HG03039 (cell line): ENCODE measurements around the gene TPRN.

ENCODE experiments used
- ATAC-seq: cut with Tn5 transposase; IDR thresholded peaks from one replicate; pipeline ENCODE4 v1.9.1; 2021; ENCODE audit warnings: mild to moderate bottlenecking, moderate library complexity; ENCODE audit not compliant: unreplicated experiment

The TPRN gene

DNA sequence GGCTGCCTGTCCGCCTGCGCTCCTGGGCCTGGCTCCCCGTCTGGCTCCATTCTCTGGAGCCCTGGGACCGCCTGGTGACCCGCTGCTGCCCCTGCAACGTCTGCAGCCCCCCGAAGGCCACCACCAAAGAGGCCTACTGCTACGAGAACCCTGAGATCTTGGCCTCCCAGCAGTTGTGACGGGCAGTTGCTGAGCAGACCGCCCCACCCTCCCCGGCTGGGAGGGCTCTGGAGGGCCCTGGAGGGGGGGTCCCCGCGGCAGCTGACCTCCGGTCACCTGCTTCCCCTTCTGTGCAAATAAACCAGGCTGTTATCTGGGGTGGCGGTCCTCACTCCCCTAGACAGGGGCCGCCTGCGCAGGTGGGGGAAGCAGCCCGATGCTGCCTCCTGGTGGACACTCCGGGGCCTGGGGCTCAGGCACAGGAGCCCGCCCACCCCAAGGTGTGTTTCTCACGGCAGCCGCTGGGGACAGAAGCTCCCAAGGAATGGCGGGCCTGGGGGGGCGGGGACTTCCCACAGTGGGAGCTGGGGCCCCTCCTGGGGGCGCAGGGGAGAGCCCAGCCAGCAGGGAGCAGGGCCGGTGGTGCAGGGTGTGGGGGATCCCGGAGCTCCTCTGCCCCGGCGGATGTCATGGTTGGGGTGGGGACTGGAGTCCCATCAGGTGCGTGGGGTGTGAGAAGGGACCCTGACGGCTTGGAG is 35.8 kb upstream of the TPRN start:
- ATAC-seq, result no peak

GRCh38 chr9:137235424-137236237 is 35.1 kb upstream of the TPRN start:
- no peak for ATAC-seq

DNA sequence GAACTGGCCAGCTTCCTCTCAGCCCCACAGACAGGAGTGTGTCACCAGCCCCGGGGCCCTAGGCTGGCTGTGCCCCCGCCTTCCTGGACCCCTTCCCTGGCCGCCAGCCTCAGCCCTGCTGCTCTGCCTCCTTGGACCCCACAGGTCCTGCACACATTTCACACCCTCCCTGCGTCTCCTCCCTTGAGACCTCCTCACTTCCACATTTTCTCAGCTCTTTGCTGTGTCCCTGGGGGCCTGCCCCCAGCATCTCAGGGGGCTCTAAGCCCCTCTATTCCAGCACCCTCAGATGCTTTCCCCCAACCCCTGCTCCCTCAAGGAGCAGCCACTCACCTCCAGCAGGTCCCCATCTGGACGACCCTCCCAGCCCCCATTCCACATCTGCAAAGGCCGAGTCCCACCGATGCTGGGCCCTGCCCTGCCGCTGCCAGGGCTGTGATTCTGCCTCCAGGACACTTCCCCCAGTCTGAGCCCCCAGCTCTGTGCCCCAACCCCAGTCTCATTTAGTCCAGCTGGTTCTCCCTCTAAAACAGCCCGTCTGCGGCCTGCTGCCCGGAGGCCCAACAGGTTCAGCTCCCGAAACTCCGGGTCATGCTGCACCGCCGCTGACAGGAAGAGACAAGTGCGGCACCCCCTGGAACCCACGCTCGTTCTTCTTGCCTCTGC is 34.4 kb upstream of the TPRN start:
- ATAC-seq, result no peak

DNA sequence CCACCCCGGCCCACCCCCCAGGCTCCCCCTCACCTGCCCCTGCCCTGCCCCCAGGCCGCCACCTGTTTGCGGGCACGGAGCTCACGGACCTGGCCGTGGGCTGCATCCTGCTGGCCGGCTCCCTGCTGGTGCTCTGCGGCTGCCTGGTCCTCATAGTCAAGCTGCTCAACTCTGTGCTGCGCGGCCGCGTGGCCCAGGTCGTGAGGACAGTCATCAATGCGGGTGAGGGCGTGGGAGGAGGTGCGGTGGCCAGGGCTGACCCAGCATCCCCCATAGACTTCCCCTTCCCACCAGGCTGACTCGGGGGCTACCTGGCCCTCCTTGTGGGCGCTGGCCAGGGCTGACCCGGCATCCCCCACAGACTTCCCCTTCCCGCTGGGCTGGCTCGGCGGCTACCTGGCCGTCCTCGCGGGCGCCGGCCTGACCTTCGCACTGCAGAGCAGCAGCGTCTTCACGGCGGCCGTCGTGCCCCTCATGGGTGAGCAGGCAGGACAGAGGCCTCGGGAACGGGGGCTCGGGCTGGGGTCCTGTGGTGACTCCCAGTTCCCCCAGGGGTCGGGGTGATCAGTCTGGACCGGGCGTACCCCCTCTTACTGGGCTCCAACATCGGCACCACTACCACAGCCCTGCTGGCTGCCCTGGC is 33.6 kb upstream of the TPRN start:
- ATAC-seq, result no peak

- no peak for ATAC-seq
Observed at GRCh38 chr9:137233143-137233980, 32.8 kb upstream of the TPRN start.

GRCh38 chr9:137232510-137232909 is 32.0 kb upstream of the TPRN start:
- ATAC-seq, result no peak

DNA sequence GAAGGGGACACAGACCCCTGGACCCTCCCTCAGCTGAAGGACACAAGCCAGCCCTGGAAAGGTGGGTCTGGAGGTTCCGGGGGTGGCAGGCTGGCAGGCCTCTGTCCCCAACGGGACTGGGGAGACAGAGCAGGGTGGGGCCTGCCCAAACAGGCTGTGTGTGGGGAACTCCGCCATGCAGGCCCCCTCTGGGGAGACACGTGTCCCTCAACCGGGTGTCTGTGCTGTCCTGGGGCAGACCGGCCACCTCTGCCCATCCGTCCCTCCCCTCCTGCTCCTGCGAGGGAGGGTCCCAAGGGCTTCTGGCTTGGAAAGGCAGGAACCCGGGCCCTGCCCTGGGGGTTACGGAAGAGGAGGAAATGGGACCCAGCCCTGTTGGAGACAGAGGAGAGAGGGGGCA is 31.6 kb upstream of the TPRN start:
- no peak for ATAC-seq

- ATAC-seq, result no peak
Observed at GRCh38 chr9:137231372-137232039, 31.0 kb upstream of the TPRN start.

- ATAC-seq, result no peak
Observed at GRCh38 chr9:137230705-137231371, 30.3 kb upstream of the TPRN start, which contains the start of gene SLC34A3. SLC34A3 (plus strand) TSS chr9:137230901; CDS start chr9:137231703, 802 bp downstream.

GRCh38 chr9:137229903-137230704 is 29.6 kb upstream of the TPRN start:
- ATAC-seq, result no peak

GRCh38 chr9:137228968-137229896 is 28.7 kb upstream of the TPRN start:
- ATAC-seq, result no peak

DNA sequence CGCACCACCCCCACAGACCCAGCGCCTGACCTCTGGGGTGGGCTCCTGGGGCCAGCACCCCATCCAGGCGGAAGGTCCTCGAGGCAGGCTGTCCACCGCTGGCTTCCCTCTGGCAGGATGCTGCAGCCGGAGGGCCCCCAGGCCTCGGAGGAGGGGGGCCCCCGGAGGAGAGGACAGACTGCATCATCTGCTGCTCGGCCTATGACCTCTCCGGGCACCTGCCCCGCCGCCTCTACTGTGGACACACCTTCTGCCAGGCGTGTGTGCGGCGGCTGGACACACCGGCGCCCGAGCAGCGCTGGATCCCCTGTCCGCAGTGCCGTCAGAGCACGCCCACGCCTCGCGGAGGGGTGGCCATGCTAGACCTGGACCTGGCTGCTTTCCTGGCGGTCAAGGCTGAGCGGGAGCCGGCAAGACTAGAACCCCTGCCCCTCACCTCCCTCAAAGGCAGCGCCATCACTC is 28.0 kb upstream of the TPRN start:
- no peak for ATAC-seq

DNA sequence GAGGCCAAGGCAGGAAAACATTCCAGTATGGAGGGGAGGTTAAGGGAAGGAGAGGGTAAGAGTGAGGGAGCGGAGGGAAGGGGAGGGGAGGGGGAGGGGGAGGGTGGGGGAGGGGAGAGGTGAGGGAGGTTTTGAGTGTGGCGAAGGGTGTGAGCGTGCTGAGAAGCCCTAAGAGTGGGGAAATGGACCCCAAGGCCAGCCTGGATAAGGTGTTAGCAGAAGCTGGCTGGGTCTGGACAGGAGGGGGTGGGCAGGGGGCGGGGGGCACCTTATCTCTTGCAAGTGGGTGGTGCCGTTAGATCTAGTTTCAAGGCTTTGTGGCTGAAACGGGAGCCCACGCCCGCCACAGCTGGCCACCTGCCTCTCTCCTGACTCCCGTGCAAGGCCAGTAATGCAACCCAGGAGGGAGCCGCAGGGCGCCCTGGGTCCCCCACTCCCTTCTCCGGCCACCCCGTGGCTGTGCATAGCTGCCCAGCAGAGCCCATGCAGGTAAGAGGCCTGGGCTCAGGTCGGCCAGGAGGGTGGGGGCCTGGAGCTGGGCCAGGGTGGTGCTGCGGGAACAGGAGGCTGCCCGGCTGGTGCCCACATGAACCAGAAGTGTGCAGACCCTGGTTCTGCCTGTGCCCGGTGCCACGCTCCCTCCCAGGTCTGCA is 27.4 kb upstream of the TPRN start:
- no peak for ATAC-seq

- no peak for ATAC-seq
Observed at GRCh38 chr9:137227054-137227852, 26.7 kb upstream of the TPRN start, which contains the start of gene RNF224. RNF224 (plus strand) TSS chr9:137227502; CDS start chr9:137228336, 834 bp downstream.

GRCh38 chr9:137226338-137227053 is 26.0 kb upstream of the TPRN start:
- no peak for ATAC-seq
